NCI-H526 treated with DMSO at 0.1 percent for 48 hours (cell line): ENCODE data around the gene NUP205.
A peak's percentile ranks its signal among the peaks of the same experiment; 100 is the strongest.
"Not testable (repeated sequence)": the region's sequence is repeated elsewhere in the genome, so short reads cannot be mapped to it uniquely, and the experiment has no call there.

Experiments used
- DNase-seq: peaks from one replicate; lab custom pipeline; 2025; lab: John Stamatoyannopoulos, UW

NUP205 gene

DNA sequence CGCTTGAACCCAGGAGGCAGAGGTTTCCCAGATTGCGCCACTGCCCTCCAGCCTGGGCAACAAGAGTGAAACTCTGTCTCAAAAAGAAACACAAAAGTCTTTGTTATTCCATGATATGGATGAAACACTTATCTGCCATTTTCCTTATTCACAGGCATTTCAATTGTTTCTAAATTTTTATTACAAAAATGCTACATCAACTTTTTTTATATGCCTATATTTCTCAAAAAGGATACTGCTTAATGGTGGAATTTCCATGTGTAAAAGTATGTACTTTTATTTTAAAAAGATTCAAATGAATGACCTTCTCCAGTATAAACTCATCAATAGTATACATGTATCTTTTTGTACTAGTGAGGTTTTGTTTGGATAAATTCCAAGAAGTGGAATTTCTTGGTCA lies 62.7 kb downstream of the NUP205 start:
- DNase-seq = no peak

DNA sequence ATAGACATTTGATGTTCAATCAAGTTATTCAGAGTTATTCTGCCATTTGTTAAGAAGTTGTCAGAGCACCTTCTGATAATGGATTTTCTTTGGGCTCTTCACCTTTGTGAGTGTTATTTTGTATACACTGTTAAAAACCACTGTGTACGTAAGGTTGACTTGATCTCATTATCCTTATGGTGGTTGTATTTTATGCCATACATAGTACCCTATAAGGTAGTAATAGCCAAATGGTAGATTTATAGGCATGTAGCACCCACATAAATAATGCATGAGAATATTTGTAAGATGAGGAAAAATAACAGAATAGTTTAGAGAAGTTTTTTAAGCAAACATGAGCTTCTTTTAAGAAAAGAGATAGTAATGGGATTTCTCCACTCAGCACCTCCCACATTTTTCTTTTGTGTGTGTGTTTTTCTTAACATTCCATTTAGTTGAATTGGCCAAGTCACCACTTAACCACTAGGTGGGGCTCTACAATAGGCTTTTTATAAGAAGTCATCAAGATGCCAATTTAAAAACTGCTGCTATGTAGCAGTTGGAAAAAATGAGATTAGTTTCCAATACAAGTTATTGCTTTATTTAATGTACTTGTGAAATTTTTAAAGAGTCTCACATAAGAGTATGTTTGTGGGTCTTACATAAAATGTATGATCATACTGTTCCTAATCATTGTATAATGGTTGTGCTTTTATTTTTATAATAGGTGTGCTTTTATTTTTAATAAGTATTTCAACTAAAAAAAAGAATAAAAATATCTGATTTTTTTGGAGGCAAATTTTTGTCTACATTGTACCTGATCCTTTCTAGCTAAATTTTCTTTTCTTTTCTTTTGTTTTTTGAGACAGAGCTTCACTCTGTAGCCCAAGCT lies 63.5 kb downstream of the NUP205 start:
- DNase-seq = peak; percentile 76

DNA sequence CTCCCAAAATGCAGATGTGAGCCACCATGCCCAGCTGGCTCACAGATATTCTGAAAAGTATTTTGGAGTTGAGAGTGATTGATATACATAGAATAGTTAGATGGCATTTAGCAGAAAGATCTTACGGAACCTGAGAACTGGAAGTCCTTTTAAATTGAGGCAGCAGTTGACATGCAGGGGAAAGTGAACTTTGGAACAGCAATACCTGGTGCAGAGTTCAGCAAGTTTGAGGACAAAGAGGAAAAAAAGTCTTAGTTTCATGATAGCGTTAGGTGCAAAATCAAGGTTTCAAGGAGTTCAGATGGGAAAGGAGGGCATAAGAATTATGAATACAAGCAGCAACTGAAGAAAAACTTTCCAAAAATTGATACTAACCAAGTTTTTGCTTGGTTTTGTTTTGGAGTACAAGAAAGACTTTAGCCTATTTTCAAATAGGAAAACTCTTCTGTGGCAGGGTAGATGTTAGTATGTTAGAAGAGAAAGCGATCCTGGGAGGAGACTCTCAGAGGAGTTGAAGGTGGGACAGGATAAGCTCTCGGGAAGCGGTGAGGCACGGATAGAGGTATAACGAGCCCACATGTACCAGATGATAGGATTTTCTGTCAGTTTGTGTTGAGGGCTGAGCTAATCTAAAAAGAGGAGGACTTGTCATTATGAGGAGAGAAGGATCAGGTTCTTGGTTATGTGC lies 76.6 kb downstream of the NUP205 start:
- DNase-seq = no peak

DNA sequence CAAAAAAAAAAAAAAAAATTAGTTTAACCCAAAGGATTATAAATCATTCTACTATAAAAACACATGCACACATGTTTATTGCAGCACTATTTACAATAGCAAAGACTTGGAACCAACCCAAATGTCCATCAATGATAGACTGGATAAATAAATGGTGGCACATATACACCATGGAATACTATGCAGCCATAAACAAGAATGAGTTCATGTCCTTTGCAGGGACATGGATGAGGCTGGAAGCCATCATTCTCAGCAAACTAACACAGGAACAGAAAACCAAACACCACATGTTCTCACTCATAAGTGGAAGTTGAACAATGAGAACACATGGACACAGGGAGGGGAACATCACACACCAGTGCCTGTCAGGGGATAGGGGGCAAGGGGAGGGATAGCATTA lies 82.0 kb downstream of the NUP205 start:
- not testable (repeated sequence) for DNase-seq

DNA sequence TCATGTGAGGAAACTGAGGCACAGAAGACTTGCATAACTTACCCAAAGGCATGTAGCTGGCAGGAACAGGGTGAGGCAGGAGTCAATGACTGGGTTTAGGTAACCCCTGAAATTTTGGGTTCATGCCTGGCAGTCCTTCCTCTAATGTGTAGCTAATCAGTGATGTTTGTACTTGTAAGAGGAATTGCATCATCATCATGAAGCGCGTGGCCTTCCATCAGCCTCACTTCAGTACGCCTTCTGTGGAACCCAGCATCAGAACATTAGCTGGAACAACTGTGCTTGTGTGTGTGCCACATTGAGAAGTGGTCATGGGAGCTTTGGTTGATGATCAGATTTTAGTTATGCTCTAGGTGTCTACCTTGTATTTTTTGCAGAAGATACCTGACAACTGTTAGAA lies 86.4 kb downstream of the NUP205 start:
- DNase-seq = no peak

DNA sequence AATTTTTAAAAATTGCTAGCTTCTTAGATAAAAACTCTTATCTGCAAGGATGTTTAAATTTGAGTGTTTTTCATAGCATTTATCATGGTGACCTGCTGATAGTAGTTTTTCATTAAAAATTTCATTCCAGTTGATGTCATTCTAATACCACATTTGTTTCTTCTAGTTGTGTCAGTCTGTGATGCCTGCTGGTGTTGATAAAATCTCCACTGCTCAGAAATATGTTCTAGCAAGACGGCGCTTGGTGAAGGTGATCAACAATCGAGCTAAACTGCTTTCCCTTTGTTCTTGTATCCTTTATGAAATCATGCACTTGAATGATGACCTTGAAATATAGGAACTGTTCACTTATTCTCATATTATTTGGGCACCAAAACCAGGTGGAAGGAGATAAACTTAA lies 87.0 kb downstream of the NUP205 start:
- DNase-seq = no peak

DNA sequence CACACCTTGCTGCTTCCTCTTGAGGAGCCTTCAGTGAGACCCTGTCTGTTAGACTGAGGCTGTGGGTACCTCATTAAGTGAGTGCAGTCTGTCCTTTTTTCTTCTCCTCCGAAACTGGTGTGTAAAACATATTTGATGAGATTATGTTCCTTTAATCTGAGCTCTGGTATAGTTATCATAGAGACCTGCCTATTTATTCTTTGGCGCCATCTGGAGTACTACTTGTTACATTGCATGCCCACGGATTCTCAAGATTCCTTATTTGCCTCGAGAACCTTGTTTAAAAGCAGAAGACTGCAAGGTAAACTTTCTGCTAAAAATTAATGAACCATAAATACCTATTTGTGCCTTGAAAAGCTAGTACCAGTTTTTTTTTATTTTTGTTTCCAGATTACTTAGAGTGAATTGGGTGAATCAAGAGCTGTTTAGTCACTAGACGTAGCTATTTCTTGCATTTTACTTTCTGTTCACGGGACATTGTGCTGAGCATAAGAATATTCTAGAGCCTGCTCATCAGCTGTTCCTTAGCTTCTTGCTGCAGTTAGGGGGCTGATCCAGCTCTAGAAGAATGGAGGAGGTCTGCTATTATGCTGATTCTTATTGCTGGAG lies 87.7 kb downstream of the NUP205 start:
- DNase-seq = peak; percentile 13

DNA sequence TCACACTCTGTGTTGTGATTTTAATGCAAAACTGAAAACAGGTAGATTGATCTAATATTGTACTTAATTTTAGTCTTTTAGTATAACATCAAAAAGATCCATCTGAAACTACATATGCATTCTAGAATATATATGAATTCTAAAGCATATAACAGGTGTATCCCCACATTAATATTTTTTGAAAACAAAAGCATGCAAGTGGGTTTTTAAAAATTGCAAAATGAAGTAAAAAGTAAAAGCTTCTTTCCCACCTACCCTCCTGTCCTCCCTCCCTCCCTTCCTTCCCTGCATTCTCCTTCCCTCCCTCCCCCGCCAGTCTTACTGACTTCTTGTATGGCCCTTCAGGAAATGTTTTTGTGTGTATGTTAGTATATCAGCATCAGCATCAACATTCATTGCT lies 90.0 kb downstream of the NUP205 start:
- no peak for DNase-seq

DNA sequence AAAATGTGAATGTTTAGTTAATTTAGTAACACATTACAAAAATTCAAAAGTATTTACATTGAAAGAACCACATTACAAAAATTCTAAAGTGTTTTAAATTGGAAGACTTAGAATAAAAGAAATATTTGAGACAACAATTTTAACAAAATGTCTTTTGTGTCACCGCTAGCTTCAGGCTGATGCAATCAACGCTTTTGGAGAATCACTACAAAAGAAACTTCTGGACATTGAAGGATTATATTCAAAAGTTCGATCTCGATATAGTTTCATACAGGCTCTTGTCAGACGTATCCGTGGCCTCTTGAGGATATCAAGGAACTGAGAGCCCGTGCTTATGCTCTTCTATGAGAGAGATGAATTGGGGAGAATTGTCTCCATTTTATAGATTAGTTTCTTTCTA lies 90.5 kb downstream of the NUP205 start:
- DNase-seq = no peak

DNA sequence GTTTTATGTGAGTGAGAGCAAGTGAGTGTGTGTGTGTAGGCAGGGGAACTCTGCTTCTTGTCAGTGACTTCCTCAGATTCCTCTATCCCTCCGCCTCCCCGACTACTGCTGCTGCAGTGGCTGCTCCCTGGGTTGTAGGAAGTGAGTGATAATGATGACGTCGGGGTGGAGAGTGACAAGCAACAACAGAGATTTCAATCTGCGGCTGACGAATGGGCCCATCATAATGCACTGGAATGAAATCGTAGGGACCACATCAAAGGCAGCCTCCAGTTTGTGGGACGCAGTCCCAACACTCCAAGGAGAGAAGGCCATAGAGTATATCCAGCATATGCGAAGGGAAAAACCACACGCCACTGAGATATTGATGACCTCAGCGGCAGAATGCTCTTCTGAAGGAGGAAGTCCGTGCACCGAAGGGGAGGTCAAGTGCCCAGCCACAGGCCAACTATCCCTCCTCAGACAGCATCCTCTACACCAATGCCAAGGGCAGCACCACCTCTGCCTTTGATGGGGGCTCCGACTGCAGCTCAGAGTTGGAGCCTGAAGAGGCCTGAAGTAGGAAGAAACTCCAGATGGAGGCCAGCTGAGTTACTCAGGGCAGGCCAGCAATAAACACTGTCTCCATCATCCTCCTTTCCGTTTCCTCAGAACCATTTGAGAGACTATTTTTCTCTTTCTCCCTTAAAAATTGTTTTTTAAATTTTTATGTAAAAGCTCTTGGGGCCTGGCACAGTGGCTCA lies 93.3 kb downstream of the NUP205 start:
- no peak for DNase-seq

DNA sequence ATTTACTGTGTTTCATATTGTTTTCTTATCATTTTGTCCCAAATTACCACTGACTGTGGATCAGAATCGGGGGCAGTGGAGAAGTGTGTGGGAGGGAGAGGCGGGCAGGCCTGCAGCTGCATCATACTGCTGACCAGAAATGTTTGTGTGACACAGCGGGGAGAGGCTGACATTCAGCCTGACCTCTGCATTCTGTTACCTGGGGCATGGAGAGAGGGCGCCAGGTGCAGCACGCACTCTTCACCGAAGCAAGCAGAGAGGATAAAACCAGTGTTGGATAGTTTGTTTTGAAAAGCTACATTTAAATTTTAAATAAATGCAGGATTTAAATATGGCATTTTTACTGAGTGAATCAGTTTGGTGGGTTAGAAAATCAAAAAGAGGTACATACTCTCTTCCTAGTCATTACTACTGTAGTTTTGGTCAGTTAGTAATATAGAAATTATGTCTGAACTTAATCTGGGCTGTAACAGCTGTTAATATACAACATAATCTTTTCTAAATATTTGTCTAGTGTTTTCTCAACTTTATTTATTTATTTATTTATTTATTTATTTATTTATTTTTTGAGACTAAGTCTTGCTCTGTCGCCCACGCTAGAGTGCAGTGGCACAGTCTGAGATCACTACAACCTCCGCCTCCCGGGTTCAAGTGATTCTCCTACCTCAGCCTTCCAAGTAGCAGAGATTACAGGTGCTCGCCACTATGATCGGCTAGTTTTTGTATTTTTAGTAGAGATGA lies 95.8 kb downstream of the NUP205 start:
- DNase-seq = no peak

DNA sequence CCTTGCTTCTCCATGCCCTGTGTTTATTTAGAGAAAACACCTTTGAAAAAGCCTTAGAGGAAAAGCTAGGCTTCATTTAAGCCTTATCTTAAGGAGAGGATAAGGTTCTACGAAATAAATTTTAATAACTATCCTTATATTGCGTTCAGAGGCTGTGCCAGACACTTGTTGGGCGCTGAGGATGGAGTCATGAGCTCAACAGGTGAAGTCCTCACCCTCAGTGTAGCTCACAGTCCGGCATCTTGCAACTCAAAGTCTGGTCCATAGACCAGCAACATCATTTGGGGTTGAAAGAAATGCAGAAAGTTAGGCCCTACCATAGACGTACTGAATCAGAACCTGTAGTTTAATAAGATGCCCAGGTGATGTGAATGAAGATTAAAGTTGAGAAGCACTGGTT lies 100.8 kb downstream of the NUP205 start:
- DNase-seq = no peak

DNA sequence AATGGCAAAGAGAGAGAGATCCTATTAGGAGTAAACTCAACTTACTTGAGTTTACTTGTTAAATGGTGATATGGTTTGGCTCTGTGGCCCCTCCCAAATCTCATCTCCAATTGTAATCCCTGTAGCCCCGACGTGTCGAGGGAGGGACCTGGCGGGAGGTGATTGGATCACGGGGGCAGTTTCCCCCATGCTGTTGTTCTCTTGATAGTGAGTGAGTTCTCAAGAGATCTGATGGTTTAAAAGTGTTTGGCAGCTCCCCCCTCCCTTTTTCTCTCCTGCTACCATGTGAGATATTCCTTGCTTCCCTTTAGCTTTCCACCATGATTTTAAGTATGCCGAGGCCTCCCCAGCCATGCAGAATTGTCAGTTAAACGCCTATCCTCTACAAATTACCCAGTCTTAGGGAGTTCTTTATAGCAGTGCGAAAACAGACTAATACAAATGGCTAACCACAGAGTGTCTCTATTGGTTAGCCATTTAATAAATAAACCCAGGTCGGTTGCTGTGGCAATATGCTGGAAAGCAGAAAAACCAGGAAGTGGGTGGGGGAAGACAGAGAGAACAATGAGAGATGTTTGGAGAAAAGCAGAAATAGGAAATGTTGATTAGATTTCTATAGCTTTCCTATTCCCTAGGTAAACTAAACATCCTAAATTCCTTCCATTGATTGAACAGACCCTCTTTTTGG lies 101.6 kb downstream of the NUP205 start:
- DNase-seq = no peak

DNA sequence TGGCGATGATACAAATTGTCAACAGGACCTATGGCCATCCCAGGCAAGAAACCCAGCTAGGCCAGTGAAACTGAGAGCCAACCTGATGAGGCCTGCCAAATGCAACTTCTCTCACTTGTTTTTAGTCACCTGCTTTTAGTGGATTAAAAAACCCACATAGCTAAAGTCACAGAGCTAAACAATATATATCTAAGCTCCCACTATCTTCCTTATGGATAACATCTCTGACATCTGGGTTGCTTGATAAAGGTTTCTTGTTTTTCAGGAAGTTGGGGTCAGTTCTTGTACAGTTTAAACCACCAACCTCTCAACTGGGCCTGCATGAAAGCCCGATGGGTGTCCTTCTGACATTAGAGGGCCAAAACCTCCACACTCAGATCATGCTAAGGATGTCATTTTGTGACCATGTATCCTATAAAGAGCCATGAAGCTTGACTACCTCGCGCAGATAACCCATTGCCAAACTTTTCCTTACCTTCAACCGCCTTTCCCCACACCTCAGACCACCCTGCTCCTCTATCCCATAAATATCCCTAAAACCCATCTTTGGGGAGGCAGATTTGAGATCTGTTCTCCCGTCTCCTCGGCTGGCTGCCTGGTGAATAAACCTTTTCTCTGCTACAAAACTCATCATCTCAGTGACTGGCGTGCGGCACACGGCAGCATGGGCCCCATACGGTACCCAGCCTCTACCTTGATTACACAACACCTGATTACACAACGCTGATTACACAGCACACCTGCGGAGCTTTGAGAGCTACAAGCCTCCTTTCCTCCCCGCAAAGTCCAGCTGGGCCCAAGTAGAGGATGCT lies 103.8 kb downstream of the NUP205 start:
- no peak for DNase-seq

DNA sequence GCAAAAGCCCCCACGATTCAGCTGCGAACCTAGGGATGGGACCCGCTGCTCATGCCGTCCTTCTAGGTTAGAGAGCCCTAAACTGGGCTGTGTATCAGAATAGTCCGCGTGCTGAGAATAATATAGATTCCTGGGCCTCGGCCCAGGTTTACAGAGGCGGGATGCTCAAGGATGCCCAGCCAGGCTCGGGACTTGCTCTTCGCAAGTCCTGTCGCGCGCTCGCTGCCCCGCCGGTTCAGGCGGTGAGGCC lies 104.3 kb downstream of the NUP205 start:
- no peak for DNase-seq

DNA sequence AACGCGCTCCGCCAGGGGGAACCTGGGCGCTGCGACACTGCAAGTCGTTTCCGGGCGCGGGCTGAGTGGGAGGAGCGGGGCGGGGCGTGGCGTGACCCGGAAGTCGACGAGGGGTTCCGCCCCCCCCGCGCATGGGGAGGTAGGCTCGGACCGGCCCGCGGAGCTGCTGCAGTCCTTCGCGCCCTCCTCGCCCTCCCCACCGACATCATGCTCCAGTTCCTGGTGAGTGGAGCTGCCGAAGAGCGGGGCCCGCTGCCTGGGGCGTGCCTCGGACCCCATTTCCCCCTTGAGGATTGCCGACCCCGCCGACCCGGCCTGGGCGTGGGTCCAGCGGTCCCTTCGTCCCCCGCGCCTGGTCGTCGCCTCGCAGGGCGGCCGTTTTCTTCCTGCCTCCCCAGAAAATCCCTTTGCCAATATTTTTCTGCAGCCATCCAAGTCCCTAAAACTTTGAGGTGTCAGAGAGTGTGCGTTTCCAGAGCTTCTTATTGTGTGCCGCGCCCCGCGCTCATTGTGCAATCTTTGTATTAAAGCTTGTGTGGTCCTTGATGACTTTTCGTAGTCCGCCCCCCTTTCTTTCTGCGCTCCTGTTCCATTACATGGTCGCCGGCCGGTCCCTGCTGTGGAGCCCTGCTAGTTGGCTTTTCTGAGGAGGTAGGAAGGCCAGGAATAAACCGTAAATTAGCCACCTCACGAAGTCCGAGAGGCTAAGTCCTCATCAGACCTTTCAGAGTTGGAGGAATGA lies 104.8 kb downstream of the NUP205 start, which contains the start of gene STMP1:
TSS of gene STMP1 (plus strand) at position 142 of the 742 bp plus-strand sequence.
- DNase-seq = peak; percentile 94

DNA sequence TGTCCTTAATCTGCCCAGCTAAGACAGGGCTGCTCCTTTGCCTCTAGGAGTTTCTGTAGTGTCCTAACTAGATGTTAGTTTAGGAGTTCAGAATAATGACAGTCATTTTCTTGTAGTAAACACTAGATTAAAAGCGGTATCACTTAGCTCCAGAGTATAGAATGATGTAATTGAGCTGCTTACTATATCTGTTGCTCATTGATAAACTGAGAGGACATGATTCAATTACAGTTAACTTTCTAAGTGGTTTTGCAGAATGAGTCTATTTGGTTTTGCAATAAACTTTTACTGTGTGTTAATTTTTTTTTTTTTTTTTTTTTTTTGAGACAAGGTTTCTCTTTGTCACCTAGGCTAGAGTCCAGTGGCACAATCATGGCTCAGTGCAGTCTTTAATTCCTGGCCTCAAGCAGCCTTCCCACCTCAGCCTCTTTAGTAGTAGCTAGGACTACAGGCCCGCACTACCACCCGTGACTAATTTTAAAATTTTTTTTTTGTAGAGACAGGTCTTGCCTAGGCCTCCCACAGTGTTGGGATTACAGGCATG lies 106.4 kb downstream of the NUP205 start:
- DNase-seq = no peak

DNA sequence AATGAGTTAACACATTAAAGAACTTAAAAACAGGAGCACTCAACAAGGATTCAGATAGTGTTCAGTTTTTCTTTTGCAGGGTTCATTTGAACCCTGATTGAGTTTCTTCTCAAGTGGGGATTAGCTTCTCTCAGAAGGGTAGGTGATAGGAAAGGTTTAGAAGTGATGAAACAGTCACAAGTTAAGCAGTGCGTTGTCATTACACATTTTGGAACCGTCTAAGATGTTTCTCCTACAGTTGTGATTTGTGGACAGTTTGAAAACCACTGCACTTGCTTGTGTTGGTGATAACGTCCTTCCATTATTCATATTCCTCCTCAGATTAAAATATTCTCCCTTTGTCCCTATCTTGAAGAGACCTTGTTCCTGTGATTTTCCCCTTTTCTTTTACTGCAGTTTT lies 107.3 kb downstream of the NUP205 start:
- DNase-seq = no peak

DNA sequence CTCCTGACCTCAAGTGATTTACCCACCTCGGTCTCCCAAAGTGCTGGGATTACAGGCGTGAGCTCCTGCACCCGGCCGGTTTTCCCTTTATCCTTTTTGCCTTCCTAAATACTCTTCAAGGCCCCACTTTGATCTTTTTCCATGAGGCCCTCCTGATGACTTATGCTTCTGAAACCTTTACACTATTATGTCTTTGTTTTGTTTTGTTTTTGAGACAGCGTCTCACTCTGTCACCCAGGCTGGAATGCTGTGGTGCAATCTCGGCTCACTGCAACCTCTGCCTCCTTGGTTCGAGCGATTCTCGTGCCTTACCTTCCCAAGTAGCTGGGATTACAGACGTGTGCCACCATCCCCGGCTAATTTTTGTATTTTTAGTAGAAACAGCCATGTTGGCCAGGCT lies 108.4 kb downstream of the NUP205 start:
- no peak for DNase-seq
